HCT116 (cell line): ENCODE results near the gene CALCOCO1. TPM values are rescaled to one million over a fixed set of nuclear protein-coding genes. Genes with fewer than 3 reads are reported as not detected.

Experiments
- ATAC-seq: fragments of 200-7000 bp; cut with Tn5 transposase; 2 replicates; pipeline ENCODE4 v1.9.1; 2020; ENCODE audit warnings: mild to moderate bottlenecking, moderate library complexity
- BruUV-seq: library from RNA; stranded (reverse); fragments of 400-500 nt; replicated peaks from 2 replicates; lab custom pipeline; 2021; lab: Mats Ljungman, UMichigan
- CTCF ChIA-PET: fragments of 300-600 bp; sonication (Branson Sonifier 250); formaldehyde crosslinking; loops from one replicate; lab custom pipeline; 2021; ENCODE audit warnings: antibody characterized with exemption; lab: Charles Lee
- POLR2A ChIA-PET: fragments of 300-600, 350-600 bp; sonication (Branson Sonifier 250); formaldehyde crosslinking; loops from one replicate; lab custom pipeline; 2021; ENCODE audit warnings: antibody characterized with exemption; lab: Charles Lee
- RAD21 ChIA-PET, 2 experiments: fragments of 300-600 bp; sonication (Branson Sonifier 250); formaldehyde crosslinking; loops; one replicate each; lab custom pipeline; 2023; ENCODE audit warnings: low total read pairs in 2 of 2; ENCODE audit not compliant: uncharacterized antibody in 2 of 2, unreplicated experiment in 2 of 2, low non-redundant PET in 1 of 2; lab: Charles Lee
- DNase-seq: peaks from one replicate; pipeline ENCODE4 v3.0.0-alpha.2; 2010; ENCODE audit warnings: low read depth, low spot score
- H2AFZ ChIP-seq: fragments of 200-600 bp; shearing (Covaris generic), sonication (generic); 2 replicates; pipeline ENCODE4 v1.6.1; 2017; ENCODE audit warnings: low read depth, mixed run types, mixed read lengths, antibody characterized with exemption, low read length; ENCODE audit not compliant: poor library complexity, severe bottlenecking
- H3K27ac ChIP-seq: 2 replicates; pipeline ENCODE4 v1.5.1; 2012; ENCODE audit warnings: low read depth, low read length
- H3K27me3 ChIP-seq: fragments of 200-600 bp; sonication (generic); 2 replicates; pipeline ENCODE4 v1.6.1; 2016; ENCODE audit warnings: mixed run types, low read length, mixed read lengths; ENCODE audit not compliant: insufficient read depth
- H3K36me3 ChIP-seq, 2 experiments: fragments of 200-500 bp in 1 of 2; fragments of 200-600 bp in 1 of 2; sonication (Bioruptor generic) in 1 of 2; sonication (generic) in 1 of 2; 2 replicates each; pipeline versions ENCODE4 v1.5.1 to v1.6.1; 2014 to 2016; ENCODE audit warnings: low read length in 2 of 2, inconsistent platforms in 1 of 2, mixed read lengths in 1 of 2, mixed run types in 1 of 2; ENCODE audit not compliant: insufficient read depth in 2 of 2, control insufficient read depth in 1 of 2
- H3K4me1 ChIP-seq, 2 experiments: fragments of 200-600 bp in 1 of 2; sonication (generic) in 1 of 2; 2 replicates each; pipeline versions ENCODE4 v1.5.1 to v1.6.1; 2012 to 2017; ENCODE audit warnings: low read length in 2 of 2, inconsistent platforms in 1 of 2, mild to moderate bottlenecking in 1 of 2, mixed read lengths in 1 of 2, mixed run types in 1 of 2, moderate library complexity in 1 of 2; ENCODE audit not compliant: insufficient read depth in 2 of 2, control insufficient read depth in 1 of 2
- H3K4me2 ChIP-seq: fragments of 200-600 bp; sonication (generic); 2 replicates; pipeline ENCODE4 v1.6.1; 2017; ENCODE audit warnings: mixed run types, low read length, mixed read lengths
- H3K4me3 ChIP-seq, 2 experiments: fragments of 200-600 bp in 1 of 2; sonication (generic) in 1 of 2; replicated peaks in 1 of 2; 2 replicates each; pipeline ENCODE4 v1.5.1; 2011 to 2016; ENCODE audit warnings: low read length in 2 of 2, control low read depth in 1 of 2, low read depth in 1 of 2, mild to moderate bottlenecking in 1 of 2, mixed read lengths in 1 of 2, mixed run types in 1 of 2
- H3K79me2 ChIP-seq: fragments of 200-600 bp; sonication (generic); 2 replicates; pipeline ENCODE4 v1.6.1; 2017; ENCODE audit warnings: mild to moderate bottlenecking, mixed run types, low read length, moderate library complexity, mixed read lengths; ENCODE audit not compliant: insufficient read depth
- H3K9ac ChIP-seq: fragments of 200-600 bp; sonication (generic); 2 replicates; pipeline ENCODE4 v1.6.1; 2016; ENCODE audit warnings: low read length, mixed read lengths
- H3K9me2 ChIP-seq: fragments of 200-600 bp; sonication (generic), shearing (Covaris generic); 2 replicates; pipeline ENCODE4 v1.6.1; 2017; ENCODE audit warnings: mixed run types, mild to moderate bottlenecking, moderate library complexity; ENCODE audit not compliant: insufficient read depth
- H3K9me3 ChIP-seq, 2 experiments: fragments of 200-500 bp in 1 of 2; fragments of 200-600 bp in 1 of 2; sonication (Bioruptor generic) in 1 of 2; sonication (generic) in 1 of 2; 2 replicates each; pipeline ENCODE4 v1.6.1; 2014 to 2017; ENCODE audit warnings: low read length in 2 of 2, mixed read lengths in 2 of 2, inconsistent platforms in 1 of 2, low read depth in 1 of 2, mild to moderate bottlenecking in 1 of 2, mixed run types in 1 of 2, moderate library complexity in 1 of 2; ENCODE audit not compliant: control insufficient read depth in 1 of 2, insufficient read depth in 1 of 2
- H4K20me1 ChIP-seq: fragments of 200-600 bp; sonication (generic), shearing (Covaris generic); 2 replicates; pipeline ENCODE4 v1.6.1; 2017; ENCODE audit warnings: mixed run types, mild to moderate bottlenecking, moderate library complexity; ENCODE audit not compliant: insufficient read depth
- CBX3 ChIP-seq: IDR thresholded peaks from 2 replicates; pipeline ENCODE4 v1.6.1; 2012; ENCODE audit warnings: low read depth
- CEBPB ChIP-seq: IDR thresholded peaks from 2 replicates; pipeline ENCODE4 v1.6.1; 2012; ENCODE audit warnings: low read depth
- ELF1 ChIP-seq: IDR thresholded peaks from 2 replicates; pipeline ENCODE4 v1.6.1; 2012; ENCODE audit warnings: low read depth, borderline replicate concordance
- EZH2 ChIP-seq: fragments of 200-600 bp; sonication (generic); IDR thresholded peaks from 2 replicates; pipeline ENCODE4 v1.6.1; 2017; ENCODE audit warnings: antibody characterized with exemption, mixed run types
- JUND ChIP-seq: IDR thresholded peaks from 2 replicates; pipeline ENCODE4 v1.6.1; 2012
- MAX ChIP-seq: IDR thresholded peaks from 2 replicates; pipeline ENCODE4 v1.6.1; 2012
- RAD21 ChIP-seq: IDR thresholded peaks from 2 replicates; pipeline ENCODE4 v1.6.1; 2012; ENCODE audit warnings: low read depth, mild to moderate bottlenecking
- REST ChIP-seq: IDR thresholded peaks from 2 replicates; pipeline ENCODE4 v1.6.1; 2012; ENCODE audit warnings: low read depth
- SIN3A ChIP-seq: IDR thresholded peaks from 2 replicates; pipeline ENCODE4 v1.6.1; 2012; ENCODE audit warnings: low read depth
- SP1 ChIP-seq: IDR thresholded peaks from 2 replicates; pipeline ENCODE4 v1.6.1; 2012; ENCODE audit warnings: low read depth
- SRF ChIP-seq: IDR thresholded peaks from 2 replicates; pipeline ENCODE4 v1.6.1; 2012; ENCODE audit warnings: low read depth
- ZFX ChIP-seq: fragments of 450-650 bp; IDR thresholded peaks from 2 replicates; pipeline ENCODE4 v1.6.1; 2017
- ZNF274 ChIP-seq: fragments of 200-500 bp; sonication (Bioruptor generic); IDR thresholded peaks from 2 replicates; pipeline ENCODE4 v1.6.1; 2014; ENCODE audit warnings: mild to moderate bottlenecking, low read depth, low read length, inconsistent platforms
- intact Hi-C: fragments of 100-400 bp; cut with micrococcal nuclease; formaldehyde crosslinking; loops from 2 replicates; pipeline ENCODE4 v1.10.0; 2022
- total RNA-seq: library from RNA; stranded (reverse); gene quantifications from one replicate; pipeline ENCODE4 v1.2.1, GENCODE V29; 2021; ENCODE audit not compliant: unreplicated experiment

Gene CALCOCO1
- total RNA-seq, 1 experiment from 2014 or later: 42.6 TPM

- Histone ChIP-seq H3K36me3 (no peaks in the 10 kb centered on the region), H3K79me2 (no peaks in the 10 kb centered on the region), H3K27me3 (peaks cover 4% of the 10 kb centered on the region; the same call in 1 of the 2 replicates), H2AFZ (no peak overlapping the region), H3K9me2 (no peaks in the 10 kb centered on the region), H3K4me2 (no peak overlapping the region), H4K20me1 (no peaks in the 10 kb centered on the region), H3K9me3 (no peaks in the 10 kb centered on the region), H3K9ac (no peak overlapping the region), H3K27ac (no peak overlapping the region), H3K4me1 (peaks cover 9 to 13% of the 10 kb centered on the region in 2 experiments), H3K4me3 (no peak overlapping the region)
- intact Hi-C loops: loop anchor here (5.0 kb wide), 2 partner anchors 221 to 441 kb away; partner anchors contain the start of gene HOXC10
- BruUV-seq: no TSS peak
- ChIA-PET RAD21 (interaction anchor here in 1 of 2 experiments (0.6 kb wide), 1 partner anchor 134 kb away, joined by 4 read pairs; no protein-coding TSS in a partner anchor), CTCF (interaction anchor here (1.0 kb wide), 1 partner anchor 222 kb away, joined by 3 read pairs; no protein-coding TSS in a partner anchor), POLR2A (no interaction called here)
- DNase-seq: no peak
- no peak for TF ChIP-seq SP1
- TF ChIP-seq SRF: no peak
- no peak for TF ChIP-seq ELF1
- no peak for TF ChIP-seq CBX3
- TF ChIP-seq RAD21: no peak
- no peak for TF ChIP-seq CEBPB
- TF ChIP-seq EZH2: no peak
- TF ChIP-seq ZNF274: no peak
- TF ChIP-seq ZFX: no peak
- TF ChIP-seq REST: no peak
- no peak for TF ChIP-seq JUND
- TF ChIP-seq SIN3A: no peak
- TF ChIP-seq MAX: no peak
- ATAC-seq: no peak
Observed at GRCh38 chr12:53765891-53766290, 38.6 kb upstream of the CALCOCO1 start.
